ENCODE data around the gene TBCD.

TBCD gene

GRCh38 chr17:82874011-82874835 is 122.4 kb downstream of the TBCD start:
- H3K27ac ChIP-seq = peak overlapping the region; percentile 77; the same call in 1 of the 2 replicates
- no peak for TF ChIP-seq CTCF (IDR thresholded peaks at IDR 0.05)
- no peak for TF ChIP-seq ZFX (IDR thresholded peaks at IDR 0.05; ENCODE audit: borderline replicate concordance)

- H3K27ac ChIP-seq = peak overlapping the region; percentile 77
These were observed 123.6 kb downstream of the TBCD start for GRCh38 chr17:82875407-82875856.

GRCh38 chr17:82876149-82876548 is 124.3 kb downstream of the TBCD start:
- H3K27ac ChIP-seq = peak overlapping the region; percentile 77
- TF ChIP-seq ZFX (IDR thresholded peaks at IDR 0.05; ENCODE audit: borderline replicate concordance) (no peak), CTCF (IDR thresholded peaks at IDR 0.05) (no peak)

More at GRCh38 chr17:82875407-82875856, 123.6 kb downstream of the TBCD start:
- TF ChIP-seq ZFX (IDR thresholded peaks at IDR 0.05; ENCODE audit: borderline replicate concordance) (no peak), CTCF (IDR thresholded peaks at IDR 0.05) (no peak)

- TF ChIP-seq ZFX (IDR thresholded peaks at IDR 0.05; ENCODE audit: borderline replicate concordance) (no peak), CTCF (IDR thresholded peaks at IDR 0.05) (peak; percentile 70)
- peak overlapping the region; percentile 77 for H3K27ac ChIP-seq
These were observed 124.9 kb downstream of the TBCD start for GRCh38 chr17:82876602-82877379.

- TF ChIP-seq ZFX (IDR thresholded peaks at IDR 0.05; ENCODE audit: borderline replicate concordance) = no peak
- no peak overlapping the region for H3K27ac ChIP-seq
These were observed 126.7 kb downstream of the TBCD start for GRCh38 chr17:82878527-82878926.

GRCh38 chr17:82879241-82879640 is 127.4 kb downstream of the TBCD start:
- H3K27ac ChIP-seq = no peak overlapping the region
- TF ChIP-seq ZFX (IDR thresholded peaks at IDR 0.05; ENCODE audit: borderline replicate concordance) (no peak), CTCF (IDR thresholded peaks at IDR 0.05) (no peak)

GRCh38 chr17:82880620-82881323 is 128.9 kb downstream of the TBCD start:
- TF ChIP-seq ZFX (IDR thresholded peaks at IDR 0.05; ENCODE audit: borderline replicate concordance) = no peak
- TF ChIP-seq CTCF (IDR thresholded peaks at IDR 0.05) = no peak
- H3K27ac ChIP-seq = no peak overlapping the region

Measured in 22Rv1 (cell line).